OCI-LY3 (cell line): ENCODE data around the gene PDLIM3.

Experiments used
- H2AFZ ChIP-seq: fragments of 200-600, 300-600 bp; shearing (Covaris generic); 2 replicates; pipeline ENCODE4 v1.6.0; 2014; ENCODE audit warnings: antibody characterized with exemption, low read depth, low read length
- H3K27ac ChIP-seq: fragments of 200-600, 300-600 bp; sonication (generic); 2 replicates; pipeline ENCODE4 v1.5.1; 2014; ENCODE audit warnings: mild to moderate bottlenecking, low read length, moderate library complexity, mixed read lengths
- H3K27me3 ChIP-seq: fragments of 200-600, 300-600 bp; sonication (generic); 2 replicates; pipeline ENCODE4 v1.6.1; 2014; ENCODE audit warnings: low read depth, low read length, mixed read lengths
- H3K36me3 ChIP-seq: fragments of 200-600, 300-600 bp; sonication (generic); replicated peaks from 2 replicates; pipeline ENCODE3; 2014; ENCODE audit warnings: low read depth, low read length, mixed read lengths
- H3K4me1 ChIP-seq: fragments of 300-600, 200-600 bp; sonication (generic); 2 replicates; pipeline ENCODE4 v1.6.1; 2014; ENCODE audit warnings: low read length, mixed read lengths
- H3K4me2 ChIP-seq: fragments of 200-600, 300-600 bp; sonication (generic); 2 replicates; pipeline ENCODE4 v1.6.1; 2014; ENCODE audit warnings: low read length, mixed read lengths
- H3K4me3 ChIP-seq: fragments of 300-600, 200-600 bp; sonication (generic); 2 replicates; pipeline ENCODE4 v1.5.1; 2014; ENCODE audit warnings: antibody characterized with exemption, mild to moderate bottlenecking, low read length, moderate library complexity
- H3K79me2 ChIP-seq: fragments of 300-600, 200-600 bp; shearing (Covaris generic); 2 replicates; pipeline ENCODE4 v1.6.1; 2014; ENCODE audit warnings: mild to moderate bottlenecking, low read length, mixed read lengths
- H3K9ac ChIP-seq: fragments of 300-600, 200-600 bp; shearing (Covaris generic); 2 replicates; pipeline ENCODE4 v1.6.0; 2014; ENCODE audit warnings: mild to moderate bottlenecking, low read length, moderate library complexity
- H3K9me3 ChIP-seq: fragments of 200-600, 300-600 bp; shearing (Covaris generic); 2 replicates; pipeline ENCODE4 v1.6.1; 2014; ENCODE audit warnings: low read length, mixed read lengths; ENCODE audit not compliant: insufficient read depth
- H4K20me1 ChIP-seq: fragments of 200-600, 300-600 bp; sonication (generic); 2 replicates; pipeline ENCODE4 v1.6.1; 2016; ENCODE audit warnings: low read length, mixed read lengths; ENCODE audit not compliant: insufficient read depth
- EZH2phosphoT487 ChIP-seq: fragments of 200-600 bp; shearing (Covaris generic); IDR thresholded peaks from 2 replicates; pipeline ENCODE4 v1.6.1; 2018; ENCODE audit warnings: antibody characterized with exemption, mixed run types, low read depth
- TF ChIP-seq, protein P1 (sequence below): fragments of 200-600, 300-600 bp; sonication (generic); IDR thresholded peaks from 2 replicates; pipeline ENCODE4 v1.5.1; 2014; ENCODE audit warnings: antibody characterized with exemption, low read length, low read depth

PDLIM3 gene

DNA sequence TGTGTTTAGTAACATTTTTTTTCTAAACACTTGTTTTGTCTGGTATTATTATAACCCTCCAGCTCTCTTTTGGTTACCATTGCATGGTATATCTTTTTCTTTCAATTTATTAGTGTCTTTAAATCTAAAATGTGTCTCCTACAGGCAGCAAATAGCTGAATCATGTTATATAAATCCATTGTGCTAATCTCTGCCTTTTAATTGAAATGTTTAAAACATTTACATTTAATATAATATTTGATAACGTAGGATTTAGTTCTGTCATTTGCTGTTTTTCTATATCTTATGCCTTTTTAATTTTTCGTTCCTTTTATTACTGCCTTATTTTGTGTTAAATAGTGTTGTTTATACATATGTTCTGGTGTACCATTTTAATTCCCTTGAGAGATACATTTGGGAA, 46.7 kb downstream of the PDLIM3 start:
- Histone ChIP-seq H3K36me3 (no peaks in the 10 kb centered on the region), H2AFZ (no peak overlapping the region), H4K20me1 (no peaks in the 10 kb centered on the region), H3K4me2 (no peak overlapping the region), H3K4me1 (no peaks in the 10 kb centered on the region), H3K27ac (no peak overlapping the region), H3K9ac (no peak overlapping the region), H3K27me3 (no peaks in the 10 kb centered on the region), H3K9me3 (no peaks in the 10 kb centered on the region), H3K79me2 (no peaks in the 10 kb centered on the region), H3K4me3 (no peak overlapping the region)
- TF ChIP-seq, protein P1, sequence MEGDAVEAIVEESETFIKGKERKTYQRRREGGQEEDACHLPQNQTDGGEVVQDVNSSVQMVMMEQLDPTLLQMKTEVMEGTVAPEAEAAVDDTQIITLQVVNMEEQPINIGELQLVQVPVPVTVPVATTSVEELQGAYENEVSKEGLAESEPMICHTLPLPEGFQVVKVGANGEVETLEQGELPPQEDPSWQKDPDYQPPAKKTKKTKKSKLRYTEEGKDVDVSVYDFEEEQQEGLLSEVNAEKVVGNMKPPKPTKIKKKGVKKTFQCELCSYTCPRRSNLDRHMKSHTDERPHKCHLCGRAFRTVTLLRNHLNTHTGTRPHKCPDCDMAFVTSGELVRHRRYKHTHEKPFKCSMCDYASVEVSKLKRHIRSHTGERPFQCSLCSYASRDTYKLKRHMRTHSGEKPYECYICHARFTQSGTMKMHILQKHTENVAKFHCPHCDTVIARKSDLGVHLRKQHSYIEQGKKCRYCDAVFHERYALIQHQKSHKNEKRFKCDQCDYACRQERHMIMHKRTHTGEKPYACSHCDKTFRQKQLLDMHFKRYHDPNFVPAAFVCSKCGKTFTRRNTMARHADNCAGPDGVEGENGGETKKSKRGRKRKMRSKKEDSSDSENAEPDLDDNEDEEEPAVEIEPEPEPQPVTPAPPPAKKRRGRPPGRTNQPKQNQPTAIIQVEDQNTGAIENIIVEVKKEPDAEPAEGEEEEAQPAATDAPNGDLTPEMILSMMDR: no peak
- TF ChIP-seq EZH2phosphoT487: no peak

DNA sequence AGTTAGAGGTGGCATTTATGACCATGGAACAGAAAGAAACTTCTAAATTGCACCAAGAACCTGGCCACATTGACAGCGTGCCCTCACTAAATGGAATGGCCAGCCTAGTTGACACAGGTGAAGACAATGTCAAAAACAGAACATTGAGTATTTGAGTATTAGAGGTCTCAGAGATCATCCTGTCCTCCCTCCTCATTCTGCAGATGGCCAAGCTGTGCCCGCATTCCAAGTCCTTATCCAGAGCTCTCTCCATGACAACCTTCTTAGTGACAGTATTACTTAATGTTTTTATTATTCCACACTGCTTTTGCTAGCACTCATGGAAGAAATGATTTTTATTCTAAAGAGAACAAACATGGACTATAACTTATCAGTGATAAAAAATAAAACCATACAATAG, 53.9 kb downstream of the PDLIM3 start:
- no peak for TF ChIP-seq EZH2phosphoT487
- TF ChIP-seq, protein P1: no peak
- no peak overlapping the region for H3K9ac ChIP-seq
- no peaks in the 10 kb centered on the region for H3K79me2 ChIP-seq
- H3K9me3 ChIP-seq: no peaks in the 10 kb centered on the region
- no peak overlapping the region for H3K4me3 ChIP-seq
- H3K27ac ChIP-seq: no peak overlapping the region
- H3K36me3 ChIP-seq: no peaks in the 10 kb centered on the region
- no peaks in the 10 kb centered on the region for H4K20me1 ChIP-seq
- no peak overlapping the region for H2AFZ ChIP-seq
- peaks cover 11% of the 10 kb centered on the region for H3K4me1 ChIP-seq
- no peak overlapping the region for H3K4me2 ChIP-seq
- H3K27me3 ChIP-seq: no peaks in the 10 kb centered on the region; the same call in 1 of the 2 replicates

DNA sequence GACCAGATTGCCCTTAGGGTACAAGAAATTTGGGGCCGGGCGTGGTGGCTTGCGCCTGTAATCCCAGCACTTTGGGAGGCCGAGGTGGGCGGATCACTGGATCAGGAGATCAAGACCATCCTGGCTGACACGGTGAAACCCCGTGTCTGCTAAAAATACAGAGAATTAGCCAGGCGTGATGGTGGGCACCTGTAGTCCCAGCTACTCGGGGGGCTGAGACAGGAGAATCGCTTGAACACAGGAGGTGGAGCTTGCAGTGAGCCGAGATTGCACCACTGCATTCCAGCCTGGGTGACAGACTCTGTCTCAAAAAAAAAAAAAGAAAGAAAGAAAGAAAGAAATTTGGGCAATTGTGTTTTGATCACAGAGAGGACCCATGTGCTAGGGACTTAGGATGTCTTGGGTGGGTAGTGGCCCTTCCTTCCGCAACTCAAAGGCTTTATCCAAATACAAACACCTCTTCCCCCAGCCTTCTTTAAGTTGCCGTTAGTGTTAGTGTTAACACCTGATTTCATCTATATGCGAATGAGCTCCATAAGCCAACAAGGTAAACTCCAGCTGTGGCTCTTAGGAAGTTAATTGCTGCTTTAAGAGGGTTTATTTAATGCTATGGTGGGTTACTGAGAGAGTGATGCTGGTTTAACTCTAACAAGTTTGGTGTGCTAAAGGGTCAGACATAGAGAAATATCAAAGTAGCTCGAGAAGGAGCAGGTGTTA, 55.1 kb downstream of the PDLIM3 start:
- H3K9ac ChIP-seq: no peak overlapping the region
- H3K79me2 ChIP-seq: no peaks in the 10 kb centered on the region
- no peaks in the 10 kb centered on the region for H4K20me1 ChIP-seq
- no peaks in the 10 kb centered on the region for H3K36me3 ChIP-seq
- H3K27ac ChIP-seq: no peak overlapping the region
- TF ChIP-seq, protein P1: no peak
- TF ChIP-seq EZH2phosphoT487: no peak
- H3K4me1 ChIP-seq: peaks cover 11% of the 10 kb centered on the region
- no peak overlapping the region for H2AFZ ChIP-seq
- H3K27me3 ChIP-seq: no peaks in the 10 kb centered on the region; the same call in 1 of the 2 replicates
- H3K4me2 ChIP-seq: peak overlapping the region; percentile 40
- H3K4me3 ChIP-seq: peak overlapping the region; percentile 29; the same call in 1 of the 2 replicates
- no peaks in the 10 kb centered on the region for H3K9me3 ChIP-seq

DNA sequence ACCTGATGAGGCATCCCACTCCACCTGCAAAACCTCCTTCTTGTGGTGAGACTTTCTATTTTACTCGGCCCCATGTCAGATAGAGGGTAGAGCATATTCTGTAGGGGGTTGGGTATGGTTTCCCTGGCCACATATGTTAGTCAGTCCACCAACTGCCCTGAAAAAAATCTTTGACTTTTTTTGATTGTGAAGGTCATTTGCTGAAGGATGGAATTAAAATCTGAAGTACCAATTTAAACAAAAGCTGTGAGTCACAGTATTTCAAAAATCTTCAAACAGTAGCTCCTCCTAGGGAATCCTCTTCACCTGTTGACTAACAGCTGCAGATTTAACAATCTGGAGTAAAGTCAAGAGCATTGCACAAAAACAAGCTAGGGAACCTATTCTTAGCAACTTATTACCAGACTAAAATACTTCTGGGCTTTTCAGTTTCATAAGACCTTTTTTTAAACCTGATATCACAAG, 55.8 kb downstream of the PDLIM3 start:
- H3K9ac ChIP-seq: no peak overlapping the region
- no peaks in the 10 kb centered on the region for H3K36me3 ChIP-seq
- peak overlapping the region; percentile 40 for H3K4me2 ChIP-seq
- H3K27ac ChIP-seq: no peak overlapping the region
- H4K20me1 ChIP-seq: no peaks in the 10 kb centered on the region
- H2AFZ ChIP-seq: no peak overlapping the region
- no peaks in the 10 kb centered on the region for H3K79me2 ChIP-seq
- TF ChIP-seq, protein P1: no peak
- no peak for TF ChIP-seq EZH2phosphoT487
- no peaks in the 10 kb centered on the region; the same call in 1 of the 2 replicates for H3K27me3 ChIP-seq
- H3K4me1 ChIP-seq: peaks cover 11% of the 10 kb centered on the region
- peak overlapping the region; percentile 29; the same call in 1 of the 2 replicates for H3K4me3 ChIP-seq
- no peaks in the 10 kb centered on the region for H3K9me3 ChIP-seq
